IMR-90 (cell line): ENCODE results near the gene SPTSSB. TPM values are rescaled to one million over a fixed set of nuclear protein-coding genes. Genes with fewer than 3 reads are reported as not detected.

Source experiments
- ATAC-seq: fragments of 200-7000 bp; cut with Tn5 transposase; 2 replicates; pipeline ENCODE4 v1.9.1; 2020; ENCODE audit warnings: low read depth, mild to moderate bottlenecking, moderate library complexity
- BruUV-seq: library from RNA; stranded (reverse); fragments of 400-500 nt; replicated peaks from 2 replicates; lab custom pipeline; 2021; lab: Mats Ljungman, UMichigan
- CTCF ChIA-PET: fragments of 300-600 bp; formaldehyde crosslinking; extraction: SDS; loops from one replicate; lab custom pipeline; 2021; ENCODE audit warnings: antibody characterized with exemption; lab: Yijun Ruan, JAX
- POLR2A ChIA-PET: fragments of 300-600 bp; sonication (Branson Sonifier 250); formaldehyde crosslinking; loops from one replicate; lab custom pipeline; 2022; ENCODE audit warnings: antibody characterized with exemption; ENCODE audit not compliant: unreplicated experiment; lab: Charles Lee
- DNase-seq: peaks from one replicate; pipeline ENCODE4 v3.0.0; 2013
- H2AFZ ChIP-seq: replicated peaks from 2 replicates; pipeline ENCODE3; 2013; ENCODE audit warnings: low read length, mild to moderate bottlenecking; ENCODE audit not compliant: poor library complexity
- H2AK5ac ChIP-seq: 2 replicates; pipeline ENCODE4 v1.6.1; 2013; ENCODE audit warnings: low read depth, low read length, inconsistent platforms
- H2AK9ac ChIP-seq: replicated peaks from 2 replicates; pipeline ENCODE3; 2013; ENCODE audit warnings: mild to moderate bottlenecking, low read depth, low read length, moderate library complexity; ENCODE audit not compliant: poor library complexity
- H2BK120ac ChIP-seq: 2 replicates; pipeline ENCODE4 v1.6.1; 2013; ENCODE audit warnings: low read depth, low read length, inconsistent platforms
- H2BK15ac ChIP-seq: 3 replicates; pipeline ENCODE4 v1.6.1; 2013; ENCODE audit warnings: low read depth, low read length, inconsistent platforms
- H2BK20ac ChIP-seq: 2 replicates; pipeline ENCODE4 v1.6.1; 2013; ENCODE audit warnings: low read depth, mild to moderate bottlenecking, inconsistent platforms, low read length, moderate library complexity
- H2BK5ac ChIP-seq: 2 replicates; pipeline ENCODE4 v1.6.1; 2013; ENCODE audit warnings: mild to moderate bottlenecking, low read depth, low read length, inconsistent platforms; ENCODE audit not compliant: poor library complexity, severe bottlenecking
- H3K14ac ChIP-seq: replicated peaks from 2 replicates; pipeline ENCODE4 v1.6.1; 2013; ENCODE audit warnings: low read depth, low read length, inconsistent platforms
- H3K18ac ChIP-seq: 2 replicates; pipeline ENCODE4 v1.6.1; 2013; ENCODE audit warnings: low read depth, low read length, control low read depth
- H3K23ac ChIP-seq: 2 replicates; pipeline ENCODE4 v1.6.1; 2013; ENCODE audit warnings: low read depth, low read length, inconsistent platforms
- H3K27ac ChIP-seq: 2 replicates; pipeline ENCODE4 v1.5.1; 2013; ENCODE audit warnings: mild to moderate bottlenecking, control low read depth, low read length; ENCODE audit not compliant: insufficient read depth
- H3K27me3 ChIP-seq: 2 replicates; pipeline ENCODE4 v1.6.1; 2013; ENCODE audit warnings: low read length; ENCODE audit not compliant: control insufficient read depth, insufficient read depth
- H3K36me3 ChIP-seq: 2 replicates; pipeline ENCODE4 v1.6.1; 2013; ENCODE audit warnings: low read length, mixed read lengths; ENCODE audit not compliant: control insufficient read depth, insufficient read depth
- H3K4ac ChIP-seq: 2 replicates; pipeline ENCODE4 v1.6.1; 2013; ENCODE audit warnings: low read depth, low read length, inconsistent platforms
- H3K4me1 ChIP-seq: 2 replicates; pipeline ENCODE4 v1.6.1; 2013; ENCODE audit warnings: low read length, mixed read lengths; ENCODE audit not compliant: control insufficient read depth, insufficient read depth
- H3K4me2 ChIP-seq: 2 replicates; pipeline ENCODE4 v1.6.1; 2013; ENCODE audit warnings: low read depth, mild to moderate bottlenecking, control low read depth, low read length, moderate library complexity
- H3K4me3 ChIP-seq: 2 replicates; pipeline ENCODE4 v1.5.1; 2013; ENCODE audit warnings: low read depth, mild to moderate bottlenecking, control low read depth, low read length, moderate library complexity; ENCODE audit not compliant: insufficient read depth
- H3K56ac ChIP-seq: 2 replicates; pipeline ENCODE4 v1.6.1; 2013; ENCODE audit warnings: low read length, inconsistent platforms; ENCODE audit not compliant: insufficient read depth; ENCODE audit errors: extremely low read depth
- H3K79me1 ChIP-seq, 2 experiments: 2 replicates each; pipeline ENCODE4 v1.6.1; 2013; ENCODE audit warnings: low read length in 2 of 2, inconsistent platforms in 1 of 2, low read depth in 1 of 2
- H3K9ac ChIP-seq: 2 replicates; pipeline ENCODE4 v1.6.1; 2013; ENCODE audit warnings: low read depth, low read length, control low read depth
- H3K9me1 ChIP-seq: 2 replicates; pipeline ENCODE4 v1.6.1; 2013; ENCODE audit warnings: low read length, inconsistent platforms; ENCODE audit not compliant: insufficient read depth
- H3K9me3 ChIP-seq: 2 replicates; pipeline ENCODE4 v1.6.1; 2013; ENCODE audit warnings: low read length; ENCODE audit not compliant: control insufficient read depth, insufficient read depth
- H4K20me1 ChIP-seq: 2 replicates; pipeline ENCODE4 v1.6.1; 2013; ENCODE audit warnings: low read length, inconsistent platforms; ENCODE audit not compliant: insufficient read depth
- H4K5ac ChIP-seq: 2 replicates; pipeline ENCODE4 v1.6.1; 2013; ENCODE audit warnings: mild to moderate bottlenecking, low read depth, low read length, control low read depth
- H4K8ac ChIP-seq, 2 experiments: 2 replicates each; pipeline ENCODE4 v1.6.1; 2013; ENCODE audit warnings: low read depth in 2 of 2, low read length in 2 of 2, control low read depth in 1 of 2, inconsistent platforms in 1 of 2
- H4K91ac ChIP-seq: 2 replicates; pipeline ENCODE4 v1.6.1; 2013; ENCODE audit warnings: low read depth, low read length, inconsistent platforms; ENCODE audit not compliant: insufficient read depth
- POLR2A ChIP-seq: IDR thresholded peaks from 2 replicates; pipeline ENCODE4 v1.6.1; 2012; ENCODE audit warnings: mild to moderate bottlenecking, low read depth, low read length
- WGBS, 2 experiments: methylation state at CpG; one replicate each; pipeline versions ENCODE4 v1.1.5 to v1.1.7; 2013; ENCODE audit warnings: missing lambda C conversion rate in 2 of 2; ENCODE audit not compliant: insufficient read length in 1 of 2; ENCODE audit errors: extremely low coverage in 2 of 2; 5-methylcytosine and 5-hydroxymethylcytosine counted together
- dilution Hi-C: fragments of 300-500 bp; cut with HindIII; formaldehyde crosslinking; loops from one replicate; pipeline ENCODE4 v1.14.3; 2018; ENCODE audit warnings: low sequenced_read_pairs; ENCODE audit not compliant: unreplicated experiment
- in situ Hi-C: fragments of 300-500 bp; cut with MboI; formaldehyde crosslinking; loops from 3 replicates; pipeline ENCODE4 v1.14.3; 2019; ENCODE audit warnings: low sequenced_read_pairs, inconsistent platforms, mixed read lengths
- intact Hi-C: fragments of 100-400 bp; cut with micrococcal nuclease; formaldehyde crosslinking; loops from 2 replicates; pipeline ENCODE4 v1.10.0; 2022
- polyA plus RNA-seq, 3 experiments: library from polyadenylated mRNA; depleted of rRNA; stranded (reverse); fragments of >200 nt; gene quantifications; 2 replicates each; pipeline ENCODE4 v1.2.3, GENCODE V29; 2012; ENCODE audit warnings: low replicate concordance in 1 of 3
- total RNA-seq: library from RNA; depleted of rRNA; stranded (reverse); fragments of >200 nt; gene quantifications from 2 replicates; pipeline ENCODE4 v1.2.3, GENCODE V29; 2012

The SPTSSB gene
- total and polyA plus RNA-seq, 2 of the 4 experiments (the other 2 are of a cell fraction): not detected

DNA sequence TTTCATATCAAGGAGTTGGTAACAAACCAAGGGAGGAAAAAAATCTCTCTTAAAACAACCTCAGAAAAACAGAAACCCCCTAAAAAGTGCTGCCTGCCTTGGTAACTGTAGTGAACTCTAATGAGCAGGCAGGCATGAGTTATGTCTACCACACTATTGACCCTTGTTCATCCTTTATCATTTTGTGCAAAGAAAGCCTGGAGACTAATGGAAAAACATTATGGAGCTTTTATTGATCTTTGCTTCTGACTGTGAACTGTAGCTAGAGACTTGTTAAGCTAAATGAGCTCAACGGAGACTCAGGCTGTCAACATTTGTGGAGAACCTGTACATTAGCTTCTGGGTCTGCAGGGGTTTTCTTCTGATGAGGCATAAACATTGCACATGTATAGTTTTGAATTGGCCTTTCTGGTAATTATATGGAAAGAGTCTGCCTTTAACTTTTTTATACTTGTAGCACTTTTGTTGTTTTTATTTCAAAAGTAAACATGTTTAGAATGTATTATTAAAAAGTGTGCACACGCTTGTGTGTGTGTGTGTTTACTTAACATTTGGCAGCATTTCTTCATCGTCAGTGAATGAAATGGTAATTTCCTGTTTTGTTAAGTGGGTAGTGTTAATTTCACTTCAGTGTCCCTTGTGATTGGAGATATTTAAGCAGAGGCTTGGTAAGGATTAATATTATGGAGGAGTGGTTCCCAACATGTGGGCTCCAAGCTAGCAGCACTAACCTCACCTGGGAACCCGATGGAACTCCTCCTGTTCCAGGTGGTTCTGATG, 15.9 kb upstream of the SPTSSB start:
- Histone ChIP-seq H3K18ac (no peak overlapping the region), H2BK120ac (no peak overlapping the region), H2BK5ac (no peak overlapping the region), H2AK5ac (no peak overlapping the region), H3K56ac (no peak overlapping the region), H3K36me3 (no peaks in the 10 kb centered on the region), H3K4ac (no peak overlapping the region), H3K23ac (no peak overlapping the region), H4K8ac (no peak overlapping the region), H3K27ac (no peak overlapping the region), H4K20me1 (no peaks in the 10 kb centered on the region), H2BK15ac (no peak overlapping the region), H4K5ac (no peak overlapping the region), H2AFZ (no peak overlapping the region), H3K9me3 (no peaks in the 10 kb centered on the region), H3K9ac (no peak overlapping the region), H3K4me3 (no peak overlapping the region), H3K4me2 (no peak overlapping the region), H4K91ac (no peak overlapping the region), H2AK9ac (no peak overlapping the region), H3K4me1 (no peaks in the 10 kb centered on the region), H3K79me1 (no peaks in the 10 kb centered on the region), H3K14ac (no peak overlapping the region), H3K27me3 (no peaks in the 10 kb centered on the region; the same call in 1 of the 2 replicates), H2BK20ac (no peak overlapping the region), H3K9me1 (no peaks in the 10 kb centered on the region)
- ATAC-seq (no peak), DNase-seq (no peak)
- BruUV-seq: no TSS peak
- ChIA-PET CTCF (no interaction called here), POLR2A (no interaction called here)
- 50% methylated on average over 1 of the region's 4 CpGs; no CpG with 5 or more reads in 1 of the 2 experiments for WGBS, 2 experiments
- dilution Hi-C loops: no loop called here
- TF ChIP-seq POLR2A: no peak
- in situ Hi-C loops: no loop called here
- intact Hi-C loops: no loop called here
